Activated effector memory CD4-positive, alpha-beta T cell treated with Interleukin-2 at 50 U/mL for 16 hours (primary cell): ENCODE measurements around the gene FDX1.

ENCODE experiments used
- DNase-seq: peaks from one replicate; pipeline ENCODE4 v3.0.0-alpha.2; 2020

Gene FDX1

DNA sequence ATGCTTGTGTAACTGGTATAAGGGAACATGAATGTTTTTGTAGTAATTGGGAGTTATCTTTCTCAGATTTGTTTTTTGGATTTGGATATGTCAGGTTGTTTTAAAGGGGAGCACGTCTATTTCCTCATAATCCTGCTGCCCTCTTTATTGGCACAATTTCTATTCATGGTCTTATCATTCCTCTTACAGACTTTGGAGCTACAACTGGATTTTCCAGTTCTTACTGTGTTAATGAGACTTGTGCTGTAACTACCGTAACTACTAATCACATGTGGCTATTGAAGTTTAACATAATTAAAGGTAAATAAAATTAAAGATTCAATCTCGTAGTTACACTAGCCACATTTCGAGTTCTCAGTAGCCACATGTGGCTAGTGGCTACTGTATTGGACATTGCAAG is 1.9 kb downstream of the FDX1 start:
- no peak for DNase-seq

DNA sequence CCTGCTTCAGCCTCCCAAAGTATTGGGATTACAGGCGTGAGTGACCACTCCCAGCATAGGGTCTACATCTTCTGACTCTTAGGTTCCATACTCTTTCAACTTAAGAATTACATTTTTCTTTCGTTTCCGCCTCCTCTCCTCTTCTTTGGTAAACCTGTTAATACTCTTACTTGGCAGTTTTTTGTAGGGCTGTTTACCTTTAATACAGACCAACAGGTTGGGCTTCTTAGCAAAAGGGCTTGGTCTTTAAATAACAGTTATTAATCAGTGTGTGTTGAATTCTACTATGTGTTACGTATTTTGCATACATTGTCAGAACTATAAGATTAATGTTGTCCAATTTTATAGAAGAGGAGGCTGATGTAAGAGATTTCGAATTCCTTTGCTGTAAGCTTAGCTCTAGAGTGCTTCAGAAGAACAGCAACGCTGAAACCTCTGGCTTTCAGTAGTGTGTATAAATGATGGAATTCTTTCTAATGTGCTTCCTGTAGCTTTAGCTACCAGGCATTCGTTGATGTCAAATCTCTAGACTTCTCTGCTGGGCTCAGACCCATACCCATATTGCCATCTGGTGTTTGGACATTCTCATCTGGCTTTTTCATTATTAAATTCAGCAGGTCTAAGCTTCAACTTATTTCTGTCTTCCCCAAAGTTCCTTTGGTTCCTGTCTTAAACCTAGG is 3.1 kb downstream of the FDX1 start:
- no peak for DNase-seq

DNA sequence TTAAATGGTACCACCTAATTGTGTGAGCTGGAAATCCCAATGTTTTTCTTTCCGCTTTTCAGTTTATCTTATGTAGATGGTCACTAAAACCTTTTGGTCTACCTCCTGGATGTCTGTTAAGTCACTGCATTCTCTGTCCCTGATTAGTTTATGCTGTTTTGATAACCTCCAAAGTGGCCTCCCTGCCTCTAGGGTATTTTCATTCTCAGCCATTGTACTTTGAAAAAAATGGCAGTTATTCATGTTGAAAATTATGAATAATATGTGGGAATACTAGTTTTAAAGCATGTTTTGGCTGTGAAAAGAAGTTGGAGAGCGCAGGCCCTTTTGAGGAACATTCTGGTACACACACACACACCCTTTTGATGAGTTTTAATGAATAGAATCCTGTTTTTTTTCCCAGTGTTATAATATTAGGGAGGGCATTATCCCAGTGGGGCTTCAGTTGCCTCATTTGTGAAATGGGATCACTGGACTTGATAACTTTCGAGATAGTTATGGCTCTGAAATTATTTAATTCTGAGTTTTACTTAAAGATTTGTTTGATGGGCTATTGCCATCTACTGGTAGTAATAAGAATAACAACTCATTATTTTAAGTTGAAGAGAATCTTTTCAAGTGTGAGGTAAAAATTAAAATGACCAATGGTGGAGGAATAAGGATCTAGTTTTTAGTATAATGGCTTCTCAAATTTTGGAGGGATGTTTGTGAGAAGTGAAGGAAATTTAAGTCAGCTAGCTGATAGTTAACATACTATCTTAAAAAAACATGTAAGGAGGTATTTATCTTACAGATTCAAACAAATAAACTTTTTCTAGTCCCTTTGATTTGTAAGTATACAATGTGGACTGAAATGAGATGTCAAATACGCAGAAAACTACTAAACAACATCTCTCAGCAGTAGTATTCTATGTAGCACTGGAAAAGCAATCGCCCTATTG is 3.9 kb downstream of the FDX1 start:
- no peak for DNase-seq

DNA sequence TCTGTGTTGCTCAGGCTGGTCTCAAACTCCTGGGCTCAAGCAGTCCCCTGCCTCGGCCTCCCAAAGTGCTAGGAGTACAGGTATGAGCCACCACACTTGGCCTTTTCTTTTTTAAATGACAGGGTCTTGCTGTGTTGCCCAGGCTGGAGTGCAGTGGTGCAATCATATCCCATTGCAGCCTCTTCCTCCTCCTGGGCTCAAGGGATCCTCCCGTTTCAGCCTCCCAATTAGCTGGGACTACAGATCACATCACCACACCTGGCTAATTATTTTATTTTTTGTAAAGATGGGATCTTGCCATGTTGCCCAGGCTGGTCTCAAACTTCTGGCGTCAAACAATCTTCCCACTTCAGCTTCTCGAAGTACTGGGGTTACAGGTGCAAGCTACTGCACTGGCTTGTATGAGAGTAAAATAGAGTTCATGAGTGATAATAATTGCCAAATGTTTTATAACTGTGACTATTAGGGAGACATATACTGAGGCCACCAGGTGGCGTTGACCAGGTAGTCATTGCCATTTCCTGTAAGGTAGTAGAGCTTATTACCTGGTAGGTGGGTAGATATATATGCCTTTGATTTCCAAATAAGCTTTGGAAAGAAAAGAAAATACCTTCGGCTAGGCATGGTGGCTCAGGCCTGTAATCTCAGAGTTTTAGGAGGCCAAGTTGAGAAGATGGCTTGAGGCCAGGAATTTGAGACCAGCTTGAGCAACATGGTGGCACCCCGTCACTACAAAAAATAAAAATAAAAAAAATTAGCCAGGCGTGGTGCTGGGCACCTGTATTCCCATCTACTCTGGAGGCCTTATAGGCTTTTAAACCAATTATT is 5.4 kb downstream of the FDX1 start:
- peak; percentile 10 for DNase-seq

DNA sequence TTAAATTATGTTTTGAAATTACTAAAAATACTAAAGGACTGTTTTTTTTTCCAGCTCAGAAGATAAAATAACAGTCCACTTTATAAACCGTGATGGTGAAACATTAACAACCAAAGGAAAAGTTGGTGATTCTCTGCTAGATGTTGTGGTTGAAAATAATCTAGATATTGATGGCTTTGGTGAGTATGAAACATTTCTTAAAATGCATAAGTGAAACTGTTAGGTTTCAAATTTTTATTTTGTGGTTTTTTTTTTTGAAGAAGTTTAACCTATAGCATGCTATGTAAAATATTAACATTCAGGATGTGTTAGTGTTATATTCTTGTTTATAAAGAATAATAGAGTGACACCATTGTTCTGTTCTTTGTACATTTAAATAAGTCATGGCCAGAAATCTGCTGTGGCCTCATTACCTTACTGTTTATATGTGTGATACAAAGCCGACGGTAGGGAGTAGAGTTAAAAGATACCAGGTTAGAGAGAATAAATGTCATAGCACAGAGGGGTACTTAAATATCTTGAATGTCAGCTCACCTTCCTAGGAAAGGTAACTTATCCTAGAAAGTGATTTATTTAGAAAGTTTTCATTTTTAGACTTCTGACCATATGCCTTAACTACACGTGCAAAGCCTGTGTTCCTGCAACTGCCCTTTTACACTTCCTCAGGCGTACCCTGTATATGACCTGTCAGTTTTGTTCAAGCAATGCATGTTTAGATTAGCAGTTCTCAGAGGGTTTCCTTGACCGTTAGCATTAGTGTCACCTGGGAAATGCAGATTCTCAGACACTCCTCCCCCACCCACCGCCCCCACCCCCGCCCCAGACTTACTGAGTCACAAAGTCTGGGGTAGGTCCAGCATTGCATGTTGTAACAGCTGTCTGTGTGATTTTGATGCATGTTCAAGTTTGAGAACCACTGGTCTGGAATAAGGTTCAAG is 6.3 kb downstream of the FDX1 start:
- no peak for DNase-seq

DNA sequence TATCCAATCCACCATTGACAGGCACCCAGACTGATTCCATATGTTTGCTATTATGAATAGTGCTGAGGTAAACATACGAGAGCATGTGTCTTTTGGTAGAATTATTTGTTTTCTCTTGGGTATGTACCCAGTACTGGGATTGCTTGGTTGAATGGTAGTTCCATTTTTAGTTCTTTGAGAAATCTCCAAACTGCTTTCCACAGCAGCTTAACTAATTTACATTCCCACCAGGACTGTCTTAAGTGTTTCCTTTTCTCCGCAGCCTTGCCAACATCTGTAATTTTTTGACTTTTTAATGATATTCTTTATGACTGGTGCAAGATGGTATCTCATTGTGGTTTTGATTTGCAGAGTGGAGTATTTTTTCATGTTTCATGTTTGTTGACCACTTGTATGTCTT is 8.3 kb downstream of the FDX1 start:
- no peak for DNase-seq

DNA sequence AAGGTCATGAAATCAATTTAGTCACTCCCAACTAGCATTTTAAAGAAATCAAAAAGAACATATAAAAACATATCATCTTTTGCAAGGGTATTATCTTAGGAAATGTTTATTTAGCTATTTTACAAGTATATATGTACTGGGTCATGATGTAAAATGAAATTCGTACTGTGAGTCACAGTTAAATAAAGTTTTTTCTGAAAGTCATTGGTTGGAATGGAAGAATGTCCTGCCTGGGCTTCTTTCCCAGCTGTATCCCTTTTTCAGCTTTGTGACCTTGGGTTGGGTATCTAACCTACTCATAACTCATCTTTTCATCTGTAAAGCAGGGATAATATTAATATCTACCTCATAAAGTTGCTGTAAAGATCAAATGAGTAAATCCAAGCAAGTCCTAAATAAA is 15.7 kb downstream of the FDX1 start:
- no peak for DNase-seq

DNA sequence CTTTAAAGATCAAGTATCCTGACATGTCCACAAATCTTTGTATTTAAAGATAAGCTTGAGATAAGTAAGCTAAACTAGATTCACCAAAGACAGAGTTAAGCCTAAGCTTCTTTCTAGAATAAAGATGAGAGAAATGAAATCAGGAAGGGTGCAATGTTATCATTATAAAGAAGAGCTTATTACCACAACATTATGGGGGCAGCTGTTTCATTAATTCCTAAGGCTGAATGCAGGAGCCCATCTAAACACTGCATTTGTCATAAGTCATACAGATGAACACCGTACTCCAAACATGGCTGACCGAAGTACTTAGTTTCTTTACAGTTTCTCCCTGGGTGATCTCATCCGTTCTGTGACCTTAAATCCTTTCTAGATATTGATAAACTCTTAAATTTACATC is 16.3 kb downstream of the FDX1 start:
- DNase-seq, result no peak

DNA sequence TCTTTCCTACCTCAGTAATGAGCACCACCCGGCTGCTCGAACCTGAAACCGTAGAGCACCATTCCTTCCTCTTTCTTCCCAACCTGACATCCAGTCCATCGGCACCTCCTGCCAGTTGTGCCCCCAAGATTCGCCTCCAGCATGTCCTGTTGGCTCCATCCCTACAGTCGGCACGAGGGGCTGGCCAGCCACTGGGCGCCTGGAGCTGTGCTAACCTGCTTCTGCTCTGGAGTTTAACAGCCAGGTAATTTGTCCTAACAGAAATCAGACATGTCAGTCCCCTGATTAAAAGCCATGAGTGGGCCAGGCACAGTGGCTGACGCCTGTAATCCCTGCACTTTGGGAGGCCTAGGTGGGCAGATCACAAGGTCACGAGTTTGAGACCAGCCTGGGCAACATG is 16.8 kb downstream of the FDX1 start:
- DNase-seq, result no peak

DNA sequence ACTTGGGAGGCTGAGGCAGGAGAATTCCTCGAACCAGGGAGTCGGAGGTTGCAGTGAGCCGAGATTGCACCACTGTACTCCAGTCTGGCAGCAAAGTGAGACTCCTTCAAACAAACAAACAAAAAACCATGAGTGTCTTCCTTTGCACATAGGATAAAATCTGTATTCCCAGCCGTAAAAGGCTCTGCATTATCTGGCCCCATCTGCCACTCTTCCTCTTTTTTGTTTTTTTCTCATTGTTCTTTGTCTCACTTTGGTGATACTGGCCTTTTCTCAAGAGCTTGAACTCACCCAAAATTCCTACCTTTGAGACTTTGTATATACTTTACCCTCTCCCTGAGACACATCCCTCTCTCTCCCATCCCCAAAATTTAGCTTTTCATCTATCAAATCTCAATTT is 17.6 kb downstream of the FDX1 start:
- no peak for DNase-seq

DNA sequence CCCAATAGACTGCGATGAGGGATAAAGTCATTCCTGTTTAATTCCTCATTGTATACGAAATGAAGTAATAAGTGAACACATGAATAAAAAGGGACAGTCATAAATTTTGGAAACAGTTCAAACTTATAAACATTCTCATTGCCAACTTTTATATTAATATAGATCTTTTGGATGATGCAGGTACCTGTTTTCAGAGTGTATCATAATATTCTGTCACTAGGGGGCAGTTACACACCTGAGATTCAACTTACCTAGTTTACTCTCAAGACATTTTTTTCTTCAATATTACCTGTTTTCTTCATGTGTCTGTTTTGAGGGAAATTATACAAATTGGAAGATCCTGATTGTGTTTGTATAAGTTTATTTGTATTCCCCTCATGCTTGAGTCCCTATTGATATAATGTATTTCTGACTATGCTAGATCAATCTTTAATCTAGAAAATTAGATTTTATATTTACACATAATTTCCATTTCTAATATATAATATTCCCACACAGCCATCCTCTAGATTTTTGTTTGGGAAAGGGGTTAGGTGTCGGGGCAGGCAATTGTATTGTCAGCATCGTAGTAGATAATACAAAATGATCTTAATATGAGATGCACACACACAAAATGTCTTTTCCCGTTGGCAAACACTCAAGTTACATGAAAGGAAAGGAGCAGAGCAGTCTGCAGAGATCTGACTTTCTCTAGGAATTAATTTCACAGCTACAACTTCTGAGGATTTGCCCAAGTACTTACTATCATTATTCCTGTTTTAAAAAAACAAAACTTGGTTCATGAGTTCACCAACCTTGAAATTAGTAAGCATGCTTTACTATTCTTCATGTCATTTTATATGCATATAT is 18.4 kb downstream of the FDX1 start:
- DNase-seq, result no peak

DNA sequence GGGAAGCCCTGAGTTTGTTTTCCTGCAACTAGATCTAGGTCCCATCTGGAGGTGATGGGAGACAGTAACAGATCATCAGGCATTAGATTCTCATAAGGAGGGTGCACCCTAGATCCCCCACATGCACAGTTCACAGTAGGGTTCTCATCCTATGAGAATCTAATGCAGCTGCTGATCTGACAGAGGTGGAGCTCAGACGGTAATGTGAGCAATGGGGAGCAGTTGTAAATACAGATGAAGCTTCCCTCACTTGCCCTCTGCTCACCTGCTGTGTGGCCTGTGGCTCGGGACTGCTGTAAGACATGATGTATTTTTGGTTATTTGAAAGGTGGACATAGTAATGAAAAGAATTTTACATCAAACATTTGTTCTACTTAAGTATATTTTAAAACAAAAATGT is 20.5 kb downstream of the FDX1 start:
- DNase-seq, result no peak

DNA sequence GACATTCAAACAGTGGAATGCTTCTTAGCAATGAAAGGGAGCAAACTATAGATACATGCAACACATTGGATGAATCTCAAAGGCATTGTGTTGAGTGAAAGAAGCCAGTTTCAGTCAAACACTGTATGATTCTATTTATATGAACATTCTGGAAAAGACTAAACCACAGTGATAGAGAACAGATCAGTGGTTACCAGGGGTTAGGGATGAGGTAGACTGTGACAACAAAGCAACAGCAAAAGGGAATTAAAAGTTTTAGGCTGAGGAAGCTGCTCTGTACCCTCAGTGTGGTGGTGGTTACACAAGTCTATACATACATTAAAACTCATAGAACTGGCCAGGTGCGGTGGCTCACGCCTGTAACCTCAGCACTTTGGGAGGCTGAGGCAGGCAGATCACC is 23.0 kb downstream of the FDX1 start:
- no peak for DNase-seq

DNA sequence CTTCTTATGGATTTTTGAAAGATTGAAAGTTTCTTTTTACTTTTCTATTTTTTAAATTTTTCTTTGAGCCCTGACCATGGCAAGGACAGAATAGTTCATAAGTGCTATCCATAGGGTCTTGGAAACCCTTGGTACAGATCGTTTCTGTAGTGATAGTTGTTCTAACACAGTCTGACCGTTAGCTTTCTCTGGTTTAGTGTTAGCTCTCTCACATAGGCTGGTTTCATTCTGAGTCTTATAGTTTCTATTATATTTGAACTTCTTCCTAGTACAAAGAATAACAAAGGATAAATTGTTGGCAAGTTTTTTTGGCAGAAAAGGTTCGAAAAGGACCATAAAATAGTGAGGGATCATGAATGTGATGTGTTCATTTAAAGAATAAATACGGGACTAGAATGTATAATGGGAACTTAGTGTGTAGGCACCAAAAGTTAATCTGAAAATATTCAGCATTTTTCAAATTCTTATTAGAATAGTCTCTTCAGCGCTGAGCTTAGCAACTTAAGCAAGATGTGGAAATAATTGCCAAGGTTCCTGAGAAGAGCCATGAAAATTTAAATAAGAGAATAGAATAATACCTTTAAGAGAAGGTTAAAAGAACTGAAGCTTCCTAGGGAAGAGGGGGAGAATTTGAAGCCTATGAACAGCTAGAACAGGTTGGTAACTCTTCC is 24.1 kb downstream of the FDX1 start:
- no peak for DNase-seq

DNA sequence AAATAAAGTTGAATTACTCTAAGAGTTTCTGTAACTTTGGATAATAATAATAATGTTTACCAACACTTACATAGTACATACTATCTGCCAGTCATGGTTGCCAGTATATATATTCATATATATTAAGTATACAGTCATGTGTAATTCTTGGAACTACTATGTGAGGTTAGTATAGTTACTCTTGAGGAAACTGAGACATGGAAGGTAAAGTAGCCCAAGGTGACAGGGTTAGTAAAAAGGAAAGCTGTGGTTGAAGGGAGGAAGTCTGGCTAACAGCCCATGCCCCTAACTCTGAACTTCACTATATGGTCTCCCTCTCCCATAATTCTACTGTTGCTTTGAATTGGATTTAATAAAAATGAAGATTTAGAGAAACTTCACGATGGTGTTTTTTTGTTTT is 24.9 kb downstream of the FDX1 start:
- DNase-seq, result no peak

DNA sequence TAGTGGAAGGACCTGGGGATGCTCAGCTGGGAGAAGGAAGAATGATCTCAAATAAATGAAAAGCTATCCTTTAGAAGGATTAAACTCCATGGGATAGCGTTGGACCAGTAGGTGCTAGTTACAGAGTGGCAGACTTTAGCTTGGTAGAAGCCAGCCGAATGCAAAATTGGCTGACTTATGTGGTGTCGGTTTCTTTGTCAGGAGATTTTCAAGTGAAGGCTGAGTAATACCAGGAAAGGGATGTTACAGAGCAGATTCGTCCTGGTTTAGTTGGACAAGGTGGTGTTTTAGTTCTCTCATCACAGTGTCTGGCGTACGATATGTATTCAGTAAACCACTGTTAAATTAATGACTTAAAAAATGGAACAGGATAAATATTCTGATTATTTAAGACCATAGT is 26.0 kb downstream of the FDX1 start:
- no peak for DNase-seq

DNA sequence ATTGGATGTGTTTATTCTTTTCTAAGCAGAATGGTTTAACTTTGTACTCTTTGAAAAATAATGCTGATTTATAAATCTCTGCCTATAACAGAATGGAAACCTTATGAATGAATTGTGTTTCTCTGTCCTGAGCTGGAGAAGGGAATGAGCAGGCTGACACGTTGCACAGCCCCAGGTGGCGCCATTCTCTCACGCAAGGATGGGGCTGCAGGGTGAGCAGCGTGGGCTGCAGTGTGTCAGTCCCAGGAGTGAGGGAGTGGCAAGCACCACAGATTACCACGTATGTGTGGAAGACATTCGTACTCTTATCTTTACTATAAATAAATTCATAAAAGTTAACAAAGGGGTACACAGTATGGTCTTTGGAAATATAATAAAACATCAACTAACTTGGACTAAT is 33.4 kb downstream of the FDX1 start:
- DNase-seq, result no peak

DNA sequence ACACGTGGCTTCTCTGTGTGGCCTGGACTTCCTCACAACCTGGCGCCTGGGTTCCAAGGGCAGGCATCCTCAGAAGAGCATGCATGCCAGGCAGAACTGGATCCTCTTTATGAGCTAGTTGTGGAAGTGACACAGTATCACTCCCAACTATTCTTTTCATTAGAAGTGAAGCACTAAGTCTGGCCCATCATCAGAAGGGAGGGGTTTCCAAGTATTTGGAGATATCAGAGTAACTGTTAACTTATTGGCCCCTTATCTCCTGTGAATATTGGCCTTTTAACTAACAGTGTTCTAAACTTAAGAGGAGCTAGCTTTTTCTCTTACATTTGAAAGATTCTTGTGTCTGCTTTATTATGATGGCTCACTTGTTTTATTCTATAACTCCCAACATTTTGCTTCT is 35.5 kb downstream of the FDX1 start:
- DNase-seq, result no peak

DNA sequence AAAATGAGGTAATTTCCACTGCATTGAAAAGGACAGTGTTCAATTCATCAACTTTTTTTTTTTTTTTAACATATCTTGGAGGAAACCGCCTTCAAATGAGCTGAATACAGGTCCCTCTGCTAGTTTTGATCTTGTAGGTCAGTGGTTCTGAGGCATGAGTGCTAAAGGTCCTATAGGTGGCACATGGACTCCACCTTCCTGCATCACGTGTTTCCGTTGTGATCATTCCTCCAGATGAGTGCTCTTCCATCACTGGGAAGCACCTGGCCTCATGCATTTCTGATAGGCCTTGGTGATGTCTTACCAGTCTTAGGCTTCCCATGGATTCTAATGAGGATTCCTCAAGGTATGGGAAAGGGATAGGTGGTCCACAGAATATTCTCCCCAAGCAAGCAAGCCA is 37.8 kb downstream of the FDX1 start:
- no peak for DNase-seq

DNA sequence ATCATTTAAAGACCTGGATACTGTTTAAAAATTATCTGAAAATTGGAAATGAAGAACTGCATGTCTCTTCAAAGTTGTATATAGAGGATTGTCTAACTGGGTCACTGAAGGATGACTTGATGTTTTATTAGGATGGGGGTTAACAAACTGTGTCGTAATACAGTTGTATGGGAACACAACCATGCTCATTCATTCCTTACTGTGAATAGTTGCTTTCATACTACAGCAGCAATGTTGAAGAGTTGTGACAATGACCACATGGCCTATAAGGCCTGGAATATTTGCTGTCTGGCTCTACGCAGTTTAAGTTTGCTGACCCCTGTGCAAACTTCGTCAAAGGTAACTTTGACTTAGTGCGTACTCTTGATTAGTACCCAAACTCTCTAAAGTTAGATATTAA is 38.4 kb downstream of the FDX1 start:
- no peak for DNase-seq

DNA sequence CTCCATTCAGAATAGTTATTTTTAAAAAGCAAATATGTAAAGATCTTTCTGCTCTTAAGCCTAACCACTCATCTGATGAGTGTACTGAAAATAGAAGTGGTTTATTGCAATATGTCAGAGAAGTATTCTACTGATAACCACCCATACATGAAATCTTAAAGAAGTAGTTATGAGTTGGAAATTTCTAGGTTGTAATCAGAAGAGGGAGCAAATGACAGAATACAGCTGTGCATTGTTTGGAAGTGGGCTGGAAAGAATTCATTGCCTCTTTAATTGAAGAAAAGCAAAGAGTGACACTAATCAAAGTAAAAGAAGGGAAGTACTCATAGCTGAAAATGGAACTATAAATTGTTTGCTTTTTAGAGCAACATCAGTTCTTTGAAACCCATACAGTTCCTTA is 39.4 kb downstream of the FDX1 start:
- no peak for DNase-seq
